Measurements from ENCODE around the gene FSTL4.
"Not testable (repeated sequence)": the region's sequence is repeated elsewhere in the genome, so short reads cannot be mapped to it uniquely, and the experiment has no call there.

FSTL4 gene

DNA sequence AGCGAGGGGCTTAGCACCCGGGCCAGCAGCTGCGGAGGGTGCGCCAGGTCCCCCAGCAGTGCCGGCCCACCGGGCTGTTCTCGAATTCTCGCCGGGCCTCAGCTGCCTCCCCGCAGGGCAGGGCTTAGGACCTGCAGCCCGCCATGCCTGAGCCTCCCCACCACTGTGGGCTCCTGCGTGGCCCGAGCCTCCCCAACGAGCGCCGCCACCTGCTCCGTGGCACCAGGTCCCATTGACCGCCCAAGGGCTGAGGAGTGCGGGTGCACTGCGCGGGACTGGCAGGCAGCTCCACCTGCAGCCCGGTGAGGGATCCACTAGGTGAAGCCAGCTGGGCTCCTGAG is 217.9 kb downstream of the FSTL4 start:
- in situ Hi-C loops (cut with MboI; ENCODE audit: low sequenced_read_pairs) = not testable (repeated sequence)

GRCh38 chr5:133393776-133394476 is 218.4 kb downstream of the FSTL4 start:
- in situ Hi-C loops (cut with MboI; ENCODE audit: low sequenced_read_pairs) = no loop called here

- in situ Hi-C loops (cut with MboI; ENCODE audit: low sequenced_read_pairs) = no loop called here
These were observed 219.9 kb downstream of the FSTL4 start for GRCh38 chr5:133392448-133392847.

- in situ Hi-C loops (cut with MboI; ENCODE audit: low sequenced_read_pairs) = no loop called here
These were observed 220.8 kb downstream of the FSTL4 start for GRCh38 chr5:133391354-133392136.

DNA sequence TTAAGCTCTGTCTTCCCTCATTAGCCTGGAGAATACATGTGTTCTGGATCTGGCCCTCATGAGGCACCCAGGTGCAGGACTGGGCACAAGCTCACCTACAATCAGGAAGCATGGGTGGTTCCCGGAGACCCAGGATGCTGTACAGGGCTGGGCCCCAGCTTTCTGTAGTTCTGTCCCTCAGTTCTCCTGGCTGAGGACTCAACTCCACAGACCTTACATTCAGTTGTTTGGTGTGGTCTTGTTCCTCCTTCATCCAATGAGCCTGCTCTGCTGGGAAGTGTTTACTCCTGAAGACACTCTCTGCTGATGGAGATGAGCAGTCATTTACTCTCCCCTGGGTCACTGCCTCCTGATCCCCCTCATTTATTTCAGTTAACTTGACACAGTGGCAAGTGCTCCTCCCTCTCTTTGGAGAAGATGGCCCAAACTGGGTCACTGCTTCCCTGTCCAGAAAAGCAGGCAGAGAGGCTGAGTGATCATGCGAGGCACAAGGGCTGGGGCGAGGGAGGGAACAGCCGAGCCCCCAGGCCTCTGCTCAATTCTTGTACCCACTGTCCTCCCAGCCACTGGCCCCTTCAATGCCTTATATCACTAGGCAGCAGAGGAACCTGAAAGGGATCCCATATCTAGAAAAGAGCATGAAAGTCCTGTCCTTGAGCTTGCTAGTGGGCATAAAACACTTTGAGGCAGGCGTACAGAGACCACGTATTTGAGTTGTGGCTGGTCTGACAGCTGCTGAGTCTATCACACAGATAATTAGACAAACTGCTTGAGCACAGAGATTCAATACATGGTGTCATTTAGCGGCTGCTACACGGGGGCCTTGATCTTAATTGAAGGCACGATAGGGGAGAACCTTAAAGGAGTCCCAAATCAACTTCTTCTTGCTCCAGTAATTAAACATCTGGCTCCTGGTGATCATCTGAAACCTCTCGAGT is 221.7 kb downstream of the FSTL4 start:
- in situ Hi-C loops (cut with MboI; ENCODE audit: low sequenced_read_pairs) = no loop called here

GRCh38 chr5:133389066-133389590 is 223.2 kb downstream of the FSTL4 start:
- in situ Hi-C loops (cut with MboI; ENCODE audit: low sequenced_read_pairs) = no loop called here

DNA sequence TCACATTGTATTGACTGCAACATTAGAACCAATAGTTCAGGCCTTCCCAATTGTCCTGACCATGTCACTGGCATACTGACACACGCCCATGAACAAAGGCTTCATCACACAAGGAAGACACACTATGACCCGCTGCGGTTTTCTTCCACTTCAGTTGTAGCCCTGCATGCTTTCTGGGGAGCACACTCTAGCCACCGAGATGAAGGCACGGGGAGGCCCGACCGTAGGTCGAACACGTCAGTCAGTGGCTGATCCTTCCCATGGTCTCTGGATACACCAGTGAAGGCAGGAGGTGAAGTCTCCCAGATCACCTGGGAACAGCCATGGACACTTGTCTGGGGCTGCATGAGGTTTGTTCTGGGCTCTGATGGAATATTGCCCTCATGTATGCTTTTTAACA is 224.7 kb downstream of the FSTL4 start:
- in situ Hi-C loops (cut with MboI; ENCODE audit: low sequenced_read_pairs) = no loop called here

GRCh38 chr5:133387091-133387490 is 225.2 kb downstream of the FSTL4 start:
- in situ Hi-C loops (cut with MboI; ENCODE audit: low sequenced_read_pairs) = no loop called here

DNA sequence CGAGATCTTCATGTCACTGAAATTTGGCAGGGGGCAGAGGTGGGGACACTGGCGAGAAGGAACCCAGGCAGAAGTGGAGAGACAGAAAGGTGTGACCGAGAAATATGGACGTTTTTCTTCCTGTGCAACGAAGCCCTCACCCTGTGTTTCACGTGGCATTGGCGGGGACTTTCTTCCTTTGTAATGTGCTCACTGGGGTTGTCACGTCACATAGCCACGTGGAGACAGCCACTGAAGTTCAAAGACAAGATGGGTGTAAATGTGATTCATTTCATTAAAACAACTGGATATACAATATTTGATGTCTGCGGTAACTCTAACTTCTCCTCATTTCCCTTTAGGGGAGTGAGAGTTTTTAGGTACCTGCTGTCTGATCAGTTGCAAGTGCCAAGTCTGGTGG is 225.7 kb downstream of the FSTL4 start:
- in situ Hi-C loops (cut with MboI; ENCODE audit: low sequenced_read_pairs) = no loop called here

DNA sequence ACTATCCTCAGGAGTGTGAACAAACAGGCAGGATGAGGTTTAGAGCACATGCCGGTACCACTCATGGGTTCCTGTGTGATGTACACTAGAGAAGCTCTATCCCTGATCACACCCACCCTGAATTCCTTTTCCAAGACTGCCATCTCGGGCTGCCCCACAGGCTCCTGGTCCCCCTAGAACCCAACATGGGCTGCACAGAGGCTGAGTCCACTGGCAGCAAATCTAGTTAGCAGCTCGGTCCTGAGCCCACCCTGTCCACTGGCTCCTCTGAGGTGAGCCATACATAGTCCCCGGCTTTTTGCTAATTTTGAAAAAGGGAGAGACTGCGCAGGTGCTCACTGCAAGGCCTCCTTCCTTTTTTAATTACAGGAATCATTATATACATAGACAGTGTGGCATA is 227.0 kb downstream of the FSTL4 start:
- in situ Hi-C loops (cut with MboI; ENCODE audit: low sequenced_read_pairs) = no loop called here

- in situ Hi-C loops (cut with MboI; ENCODE audit: low sequenced_read_pairs) = no loop called here
These were observed 227.4 kb downstream of the FSTL4 start for GRCh38 chr5:133384903-133385302.

DNA sequence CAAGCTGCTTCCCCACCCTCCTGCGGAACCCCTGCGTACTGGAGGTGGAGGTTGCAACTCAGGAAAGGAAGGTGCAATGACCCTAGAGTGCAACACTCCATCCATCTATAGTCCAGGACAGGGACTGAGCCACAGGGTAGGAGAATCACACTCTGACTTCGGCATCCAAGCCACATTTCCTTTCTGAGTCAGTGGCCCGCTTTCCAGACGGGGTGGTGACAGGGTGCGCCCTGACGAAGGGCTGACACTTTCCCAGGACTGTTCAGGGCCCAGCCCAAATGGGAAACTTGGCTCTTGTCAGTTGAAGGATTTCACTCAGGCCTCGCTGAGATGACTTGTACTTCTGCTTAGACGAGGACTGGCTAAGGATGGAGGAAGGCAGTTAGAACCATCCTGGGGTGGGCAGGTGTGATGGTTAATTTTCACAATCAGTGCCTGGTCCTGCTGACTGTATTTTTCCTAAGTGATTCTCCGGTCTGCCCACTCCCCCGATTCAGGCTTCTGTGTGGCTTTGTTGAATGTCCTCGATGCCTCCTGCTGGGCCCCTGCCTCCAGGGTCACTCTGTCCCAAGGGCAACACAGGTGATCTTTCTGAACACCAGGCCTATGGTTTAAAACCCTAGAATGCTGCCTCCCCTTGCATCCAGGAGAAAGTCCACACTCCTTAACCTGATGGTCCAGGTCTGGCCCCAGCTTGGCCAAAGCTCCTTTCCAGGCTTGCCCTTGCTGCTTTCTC is 228.1 kb downstream of the FSTL4 start:
- in situ Hi-C loops (cut with MboI; ENCODE audit: low sequenced_read_pairs) = no loop called here

- in situ Hi-C loops (cut with MboI; ENCODE audit: low sequenced_read_pairs) = no loop called here
These were observed 228.8 kb downstream of the FSTL4 start for GRCh38 chr5:133383580-133383939.

GRCh38 chr5:133382661-133383579 is 229.4 kb downstream of the FSTL4 start:
- in situ Hi-C loops (cut with MboI; ENCODE audit: low sequenced_read_pairs) = no loop called here

- in situ Hi-C loops (cut with MboI; ENCODE audit: low sequenced_read_pairs) = no loop called here
These were observed 230.6 kb downstream of the FSTL4 start for GRCh38 chr5:133381571-133382365.

GRCh38 chr5:133381041-133381440 is 231.3 kb downstream of the FSTL4 start:
- in situ Hi-C loops (cut with MboI; ENCODE audit: low sequenced_read_pairs) = no loop called here

- in situ Hi-C loops (cut with MboI; ENCODE audit: low sequenced_read_pairs) = no loop called here
These were observed 234.6 kb downstream of the FSTL4 start for GRCh38 chr5:133377736-133378135.

DNA sequence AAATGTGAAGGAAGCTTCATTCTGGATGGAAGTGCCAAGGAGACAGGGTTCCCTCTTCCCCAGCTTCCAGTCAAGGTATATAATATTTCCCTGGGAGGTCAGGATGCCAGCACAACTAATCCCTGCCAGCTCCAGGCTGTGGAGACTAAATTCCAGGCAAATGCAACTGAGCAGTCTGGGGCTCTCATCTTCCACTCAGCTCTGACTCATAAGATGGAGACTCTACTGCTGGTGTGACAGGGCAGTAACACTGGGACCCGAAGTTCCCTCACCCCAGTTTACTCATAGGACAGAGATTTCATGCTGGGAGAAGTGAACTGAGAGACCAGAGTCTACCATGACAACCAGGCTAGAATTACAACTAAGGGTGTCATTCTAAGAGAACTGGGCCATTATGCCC is 235.4 kb downstream of the FSTL4 start:
- in situ Hi-C loops (cut with MboI; ENCODE audit: low sequenced_read_pairs) = no loop called here

All from HL-60/S4 (cell line).